G401 (cell line): ENCODE results near the gene WAS. TPM values are rescaled to one million over a fixed set of nuclear protein-coding genes. Genes with fewer than 3 reads are reported as not detected.
"Not testable (repeated sequence)": the region's sequence is repeated elsewhere in the genome, so short reads cannot be mapped to it uniquely, and the experiment has no call there.

Experiments used
- DNase-seq: peaks from one replicate; pipeline ENCODE4 v3.0.0-alpha.2; 2015; ENCODE audit warnings: low spot score
- in situ Hi-C: cut with HindIII; loops from 2 replicates; pipeline ENCODE4 v1.10.0; 2016; ENCODE audit warnings: low sequenced_read_pairs, mixed read lengths
- total RNA-seq: library from RNA; depleted of rRNA; stranded (reverse); fragments of >200 nt; shearing (Covaris generic); gene quantifications from 2 replicates; pipeline ENCODE4 v1.2.3, GENCODE V29; 2014; rRNA removed

Gene WAS
- total RNA-seq: not detected in 2 replicates

DNA sequence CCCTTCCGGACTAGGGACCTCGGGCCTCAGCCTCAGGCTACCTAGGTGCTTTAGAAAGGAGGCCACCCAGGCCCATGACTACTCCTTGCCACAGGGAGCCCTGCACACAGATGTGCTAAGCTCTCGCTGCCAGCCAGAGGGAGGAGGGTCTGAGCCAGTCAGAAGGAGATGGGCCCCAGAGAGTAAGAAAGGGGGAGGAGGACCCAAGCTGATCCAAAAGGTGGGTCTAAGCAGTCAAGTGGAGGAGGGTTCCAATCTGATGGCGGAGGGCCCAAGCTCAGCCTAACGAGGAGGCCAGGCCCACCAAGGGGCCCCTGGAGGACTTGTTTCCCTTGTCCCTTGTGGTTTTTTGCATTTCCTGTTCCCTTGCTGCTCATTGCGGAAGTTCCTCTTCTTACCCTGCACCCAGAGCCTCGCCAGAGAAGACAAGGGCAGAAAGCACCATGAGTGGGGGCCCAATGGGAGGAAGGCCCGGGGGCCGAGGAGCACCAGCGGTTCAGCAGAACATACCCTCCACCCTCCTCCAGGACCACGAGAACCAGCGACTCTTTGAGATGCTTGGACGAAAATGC lies at the start of gene WAS:
TSS of gene WAS (plus strand) at position 389 of the 572 bp plus-strand sequence. CDS start at position 444, 55 bp downstream.
- no peak for DNase-seq
- in situ Hi-C loops: no loop called here

DNA sequence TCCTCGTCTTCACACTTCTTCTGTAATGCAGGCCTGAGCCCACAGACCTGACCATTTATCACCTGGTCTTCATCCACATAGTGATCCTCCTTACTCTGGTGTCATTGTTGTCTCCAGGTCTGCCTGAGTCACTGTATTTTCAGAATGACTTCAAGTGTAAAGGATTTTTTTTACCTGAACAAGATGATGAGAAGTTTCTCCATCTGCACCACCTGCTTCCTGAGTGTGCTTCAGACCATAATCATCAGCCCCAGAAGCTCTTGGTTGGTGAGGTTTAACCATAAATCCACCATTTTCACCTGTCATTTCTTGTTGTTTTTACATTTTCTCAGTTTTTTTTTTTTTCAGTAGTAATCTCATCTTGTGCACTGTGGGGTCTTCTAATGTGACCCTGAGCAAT lies 47.3 kb upstream of the WAS start:
- in situ Hi-C loops: no loop called here

DNA sequence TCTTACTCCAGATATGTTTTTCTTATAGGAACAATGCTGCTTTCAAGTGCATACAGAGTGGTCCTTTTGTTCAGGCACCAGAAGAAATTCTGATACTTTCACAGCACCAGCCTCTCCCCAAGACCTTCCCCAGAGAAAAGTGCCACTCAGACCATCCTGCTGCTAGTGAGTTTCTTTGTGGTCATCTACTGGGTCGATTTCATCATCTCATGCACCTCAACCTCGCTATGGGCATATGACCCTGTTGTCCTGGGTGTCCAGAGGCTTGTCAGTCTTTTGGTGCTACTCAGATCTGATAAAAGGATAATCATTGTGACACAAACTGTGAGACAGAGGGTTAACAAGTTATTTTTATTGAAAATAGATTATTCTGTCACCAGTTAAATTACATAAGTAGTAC lies 46.8 kb upstream of the WAS start:
- no peak for DNase-seq
- in situ Hi-C loops: no loop called here

More for the DNA sequence above, 47.3 kb upstream of the WAS start:
- no peak for DNase-seq

- no peak for DNase-seq
- in situ Hi-C loops: no loop called here
Observed at GRCh38 chrX:48645669-48646068, 37.9 kb upstream of the WAS start.

- DNase-seq: peak; percentile 93
- in situ Hi-C loops: no loop called here
Observed at GRCh38 chrX:48648336-48648751, 35.3 kb upstream of the WAS start.

DNA sequence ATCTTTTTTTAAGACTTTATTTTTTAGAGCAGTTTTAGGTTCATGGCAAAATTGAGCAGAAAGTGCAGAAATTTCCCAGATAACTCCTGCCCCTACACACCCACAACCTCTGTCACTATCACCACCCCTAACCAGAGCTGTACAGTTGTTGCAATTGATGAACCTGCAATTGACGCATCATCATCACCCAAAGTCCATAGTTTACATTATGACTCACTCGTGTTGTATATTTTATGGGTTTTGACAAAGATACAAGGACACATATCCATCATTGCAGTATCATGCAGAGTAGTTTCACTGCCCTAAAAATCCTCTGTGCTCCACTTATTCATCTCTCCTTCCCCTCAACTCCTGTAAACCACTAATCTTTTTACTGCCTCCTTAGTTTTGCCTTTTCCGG lies 34.5 kb upstream of the WAS start:
- no peak for DNase-seq
- in situ Hi-C loops: no loop called here

DNA sequence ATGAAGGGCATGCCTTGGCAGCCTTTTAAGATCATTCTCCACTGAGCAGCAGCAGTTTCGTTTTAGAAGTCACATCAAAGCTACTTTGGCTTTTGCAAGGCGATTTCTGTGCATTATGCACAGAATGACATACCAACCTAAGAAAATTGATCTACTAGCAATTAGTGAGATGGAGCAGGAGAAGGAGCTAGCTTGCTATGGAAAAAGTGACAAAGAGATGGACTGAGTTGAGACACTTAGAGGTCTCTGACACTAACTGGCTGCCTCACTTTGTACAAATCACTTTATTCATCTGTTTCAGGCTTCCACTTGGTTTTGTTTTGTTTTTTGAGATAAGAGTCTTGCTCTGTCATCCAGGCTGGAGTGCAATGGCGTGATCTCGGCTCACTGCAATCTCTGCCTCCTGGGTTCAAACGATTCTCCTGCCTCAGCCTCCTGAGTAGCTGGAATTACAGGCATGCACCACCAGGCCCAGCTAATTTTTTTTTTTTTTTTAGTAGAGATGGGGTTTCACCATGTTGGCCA lies 31.5 kb upstream of the WAS start:
- in situ Hi-C loops, DNase-seq: not testable (repeated sequence)

GRCh38 chrX:48654746-48655145 lies 28.9 kb upstream of the WAS start:
- DNase-seq, in situ Hi-C loops: not testable (repeated sequence)

GRCh38 chrX:48659686-48660085 lies 23.9 kb upstream of the WAS start:
- DNase-seq, in situ Hi-C loops: not testable (repeated sequence)

GRCh38 chrX:48663241-48663640 lies 20.4 kb upstream of the WAS start:
- DNase-seq: no peak
- in situ Hi-C loops: no loop called here

- DNase-seq: no peak
- in situ Hi-C loops: no loop called here
Observed at GRCh38 chrX:48664156-48664555, 19.4 kb upstream of the WAS start.

DNA sequence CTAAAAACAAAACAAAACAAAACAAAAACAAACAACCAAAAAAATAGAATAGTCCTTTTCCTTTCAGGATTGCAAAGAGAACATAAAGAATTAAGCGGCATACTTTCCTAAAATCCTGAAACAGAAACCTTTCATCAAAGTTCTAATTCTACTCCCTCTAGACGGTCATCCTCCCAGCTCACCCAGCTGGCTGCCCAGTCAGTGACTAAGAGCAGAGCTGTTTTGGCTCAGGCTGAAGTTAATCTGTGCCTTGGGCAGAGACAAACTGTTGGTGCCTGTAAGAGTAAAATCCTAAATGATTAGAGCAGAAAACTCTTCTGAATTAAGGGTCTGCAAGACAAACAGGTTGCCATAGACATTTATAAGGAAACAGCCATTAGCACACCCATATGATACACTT lies 17.6 kb upstream of the WAS start:
- in situ Hi-C loops: no loop called here

GRCh38 chrX:48666649-48667048 lies 16.9 kb upstream of the WAS start:
- no peak for DNase-seq
- in situ Hi-C loops: no loop called here

More for the DNA sequence above, 17.6 kb upstream of the WAS start:
- DNase-seq: no peak

- DNase-seq: no peak
- in situ Hi-C loops: no loop called here
Observed at GRCh38 chrX:48667509-48667908, 16.1 kb upstream of the WAS start.

- DNase-seq, in situ Hi-C loops: not testable (repeated sequence)
Observed at GRCh38 chrX:48668187-48668586, 15.4 kb upstream of the WAS start.

GRCh38 chrX:48676106-48676892 lies 7.3 kb upstream of the WAS start:
- DNase-seq: peak; percentile 91
- in situ Hi-C loops: no loop called here

DNA sequence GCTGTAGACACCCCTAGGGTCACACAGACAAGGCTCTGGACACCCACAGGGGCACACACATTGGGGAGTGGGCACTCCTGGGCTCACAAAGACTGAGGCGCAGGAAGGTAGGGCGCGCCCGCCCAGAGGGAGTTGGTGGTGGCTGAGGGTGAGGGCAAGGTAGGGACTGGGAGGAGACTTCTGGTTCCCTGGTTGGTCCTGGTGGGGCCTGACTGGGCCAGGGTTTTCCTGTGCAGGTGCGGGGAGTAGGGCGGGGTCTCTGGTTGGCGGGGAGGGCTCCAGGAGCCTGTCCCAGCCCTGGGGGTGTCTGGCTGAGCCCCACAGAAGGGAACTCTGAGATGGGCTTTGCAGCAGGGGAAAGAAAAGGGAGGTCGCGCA lies 6.7 kb upstream of the WAS start:
- in situ Hi-C loops: no loop called here
- DNase-seq: peak; percentile 29

DNA sequence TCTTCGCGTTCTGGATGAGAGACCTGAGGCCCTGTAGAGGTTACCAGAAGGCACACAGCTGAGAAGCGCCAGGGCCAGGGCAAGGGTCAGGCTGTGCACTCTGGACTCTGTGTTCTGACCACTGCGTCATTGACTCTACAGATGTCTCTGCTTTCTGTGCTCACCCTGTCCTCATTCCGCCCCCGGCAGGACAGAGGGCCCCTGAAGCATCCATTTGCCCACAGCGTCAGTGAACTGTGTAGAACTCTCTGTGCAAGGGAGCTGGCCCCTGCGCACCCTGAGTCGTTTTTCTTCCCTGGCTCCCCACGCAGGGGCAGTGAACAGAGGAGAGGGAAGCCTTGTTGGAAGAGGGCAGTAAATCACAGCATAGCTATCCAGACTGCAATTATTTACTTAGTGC lies 6.1 kb upstream of the WAS start:
- in situ Hi-C loops: no loop called here
- DNase-seq: no peak

- DNase-seq, in situ Hi-C loops: not testable (repeated sequence)
Observed at GRCh38 chrX:48680467-48680866, 3.1 kb upstream of the WAS start.

DNA sequence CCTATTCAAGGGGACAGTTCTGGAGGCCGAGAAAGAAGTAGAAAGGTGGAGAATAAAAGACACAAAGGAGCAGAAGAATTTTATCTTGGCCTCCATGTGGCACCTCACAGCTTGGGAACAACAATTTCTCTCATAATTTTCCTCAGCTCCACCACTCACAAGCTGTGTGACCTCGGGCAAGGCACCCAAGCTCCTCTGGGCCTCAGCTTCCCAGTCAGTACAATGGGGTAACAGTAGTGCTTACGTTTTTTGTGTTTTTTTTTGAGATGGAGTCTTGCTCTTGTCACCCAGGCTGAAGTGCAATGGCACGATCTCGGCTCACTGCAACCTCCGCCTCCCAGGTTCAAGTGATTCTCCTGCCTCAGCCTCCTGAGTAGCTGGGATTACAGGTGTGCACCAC lies 2.7 kb upstream of the WAS start:
- in situ Hi-C loops, DNase-seq: not testable (repeated sequence)
